GM12878 (cell line): Measurements from ENCODE around the gene RPL10A. TPM values are rescaled to one million over a fixed set of nuclear protein-coding genes. Genes with fewer than 3 reads are reported as not detected.

Source experiments
- ATAC-seq: fragments of 200-7000 bp; cut with Tn5 transposase; 3 replicates; pipeline ENCODE4 v1.9.1; 2020; ENCODE audit warnings: mild to moderate bottlenecking, moderate library complexity
- BruUV-seq: library from RNA; stranded (reverse); fragments of 400-500 nt; replicated peaks from 2 replicates; lab custom pipeline; 2021; lab: Mats Ljungman, UMichigan
- CTCF ChIA-PET: fragments of 300-600 bp; sonication (Branson Sonifier 250); formaldehyde crosslinking; extraction: SDS; loops from one replicate; lab custom pipeline; 2021; ENCODE audit warnings: inconsistent platforms; lab: Yijun Ruan, JAX
- POLR2A ChIA-PET: fragments of 350-600 bp; formaldehyde crosslinking; extraction: SDS; loops from one replicate; lab custom pipeline; 2021; ENCODE audit warnings: inconsistent platforms; lab: Charles Lee
- RAD21 ChIA-PET: fragments of 300-600 bp; sonication (Branson Sonifier 250); formaldehyde crosslinking; loops from one replicate; lab custom pipeline; 2023; ENCODE audit warnings: antibody characterized with exemption; ENCODE audit not compliant: unreplicated experiment; lab: Charles Lee
- SMC1A ChIA-PET: fragments of 300-600 bp; sonication (Branson Sonifier 250); formaldehyde crosslinking; loops from one replicate; lab custom pipeline; 2023; ENCODE audit not compliant: unreplicated experiment, uncharacterized antibody; lab: Charles Lee
- DNase-seq: peaks from one replicate; pipeline ENCODE4 v3.0.0-alpha.2; 2011; ENCODE audit warnings: low read depth, low spot score
- FAIRE-seq: peaks from 3 replicates; lab custom pipeline; 2011; peaks lifted over from hg19 to GRCh38; lab: Jason Lieb, UNC
- H2AFZ ChIP-seq: 2 replicates; pipeline ENCODE4 v1.6.0; 2011; ENCODE audit warnings: low read depth, low read length, control low read depth; ENCODE audit not compliant: control insufficient read depth
- H3K27ac ChIP-seq: 2 replicates; pipeline ENCODE4 v1.5.1; 2011; ENCODE audit warnings: control low read depth; ENCODE audit not compliant: control insufficient read depth, insufficient read depth
- H3K27me3 ChIP-seq, 2 experiments: replicated peaks in 1 of 2; 2 replicates each; pipeline versions ENCODE4 v1.6.0 to v1.6.1; 2011; ENCODE audit warnings: low read length in 1 of 2; ENCODE audit not compliant: control insufficient read depth in 2 of 2, insufficient read depth in 2 of 2
- H3K36me3 ChIP-seq, 2 experiments: 2 replicates each; pipeline ENCODE4 v1.5.1; 2011; ENCODE audit warnings: low read length in 1 of 2; ENCODE audit not compliant: control insufficient read depth in 2 of 2, insufficient read depth in 2 of 2
- H3K4me1 ChIP-seq: 2 replicates; pipeline ENCODE4 v1.6.1; 2011; ENCODE audit warnings: mild to moderate bottlenecking, low read length, moderate library complexity, mixed read lengths; ENCODE audit not compliant: control insufficient read depth, insufficient read depth
- H3K4me2 ChIP-seq: 2 replicates; pipeline ENCODE4 v1.6.0; 2011; ENCODE audit warnings: control low read depth; ENCODE audit not compliant: control insufficient read depth, insufficient read depth
- H3K4me3 ChIP-seq: fragments of 200-600 bp; sonication (generic); 2 replicates; pipeline ENCODE4 v1.5.1; 2016
- H3K79me2 ChIP-seq: 2 replicates; pipeline ENCODE4 v1.6.0; 2011; ENCODE audit warnings: low read length; ENCODE audit not compliant: control insufficient read depth, insufficient read depth
- H3K9ac ChIP-seq: 2 replicates; pipeline ENCODE4 v1.8.0; 2011; ENCODE audit warnings: low read length, control low read depth, mixed read lengths; ENCODE audit not compliant: control insufficient read depth, insufficient read depth
- H3K9me3 ChIP-seq: replicated peaks from 3 replicates; pipeline ENCODE4 v1.5.1; 2011; ENCODE audit warnings: mild to moderate bottlenecking, low read length; ENCODE audit not compliant: control insufficient read depth, insufficient read depth
- H4K20me1 ChIP-seq: 2 replicates; pipeline ENCODE4 v1.6.0; 2011; ENCODE audit not compliant: control insufficient read depth, insufficient read depth
- WGBS: methylation state at CpG from one replicate; pipeline ENCODE4 v1.1.6; 2016; ENCODE audit warnings: low lambda C conversion rate; ENCODE audit not compliant: insufficient replicate concordance, insufficient coverage; ENCODE audit errors: missing lambda C conversion rate; 5-methylcytosine and 5-hydroxymethylcytosine counted together
- in situ Hi-C: fragments of 300-500 bp; cut with MboI; formaldehyde crosslinking; loops from 9 replicates; pipeline ENCODE4 v1.14.3; 2018; ENCODE audit warnings: mixed read lengths
- intact Hi-C: fragments of 100-400 bp; cut with micrococcal nuclease; formaldehyde crosslinking; loops from one replicate; pipeline ENCODE4 v1.14.2; 2022; ENCODE audit not compliant: unreplicated experiment
- polyA plus RNA-seq, 11 experiments: library from polyadenylated mRNA; depleted of rRNA in 4 of 11; unstranded in 6 of 11; stranded (reverse) in 5 of 11; fragments of >200 nt; fragmentation: Nextera tagmentation in 4 of 11; fragmentation: Illumina TruSeq in 1 of 11; extraction: Ambion mirVana in 4 of 11; extraction: Trizol in 1 of 11; gene quantifications; 1 replicate in 1 of 11; 2 replicates in 10 of 11; pipeline versions ENCODE4 v1.2.1 to v1.2.3, GENCODE V29; 2011 to 2016; ENCODE audit warnings: inconsistent platforms in 2 of 11, missing spikeins in 2 of 11, low read depth in 1 of 11
- total RNA-seq, 4 experiments: library from RNA; depleted of rRNA in 3 of 4; stranded (reverse); fragments of >200 nt in 3 of 4; fragmentation: Illumina TruSeq in 1 of 4; extraction: Trizol in 1 of 4; gene quantifications; 2 replicates each; pipeline versions ENCODE4 v1.2.1 to v1.2.3, GENCODE V29; 2013 to 2021
- TF ChIP-seq, protein P1 (sequence below): fragments of 450-650 bp; IDR thresholded peaks from 2 replicates; pipeline ENCODE4 v1.6.1; 2017; ENCODE audit warnings: mild to moderate bottlenecking

Gene RPL10A
- total and polyA plus RNA-seq, 10 of the 15 experiments (the other 5 are each of a cell fraction or from before 2014, with no cell fraction given), result 833 to 4,029 (median 2,795) TPM

GRCh38 chr6:35465646-35466045 is 2.6 kb upstream of the RPL10A start:
- Histone ChIP-seq H3K9me3 (no peaks in the 10 kb centered on the region), H4K20me1 (peaks cover 7% of the 10 kb centered on the region; the same call in 1 of the 2 replicates), H3K27ac (no peak overlapping the region), H3K4me3 (no peak overlapping the region), H3K79me2 (peaks cover 24% of the 10 kb centered on the region), H3K9ac (no peak overlapping the region), H3K36me3 (peaks cover 3 to 8% of the 10 kb centered on the region in 2 experiments; a peak in 3 of 4 replicates), H3K4me2 (no peak overlapping the region), H2AFZ (no peak overlapping the region), H3K27me3 (no peaks in the 10 kb centered on the region), H3K4me1 (no peaks in the 10 kb centered on the region)
- ChIA-PET RAD21 (interaction anchor here (1.0 to 1.7 kb wide), 3 partner anchors 122 to 168 kb away, joined by 3 to 8 read pairs (median 4); partner anchors contain the start of gene DEF6), SMC1A (interaction anchor here (1.4 kb wide), 1 partner anchor 138 kb away, joined by 3 read pairs; no protein-coding TSS in a partner anchor), POLR2A (no interaction called here), CTCF (interaction anchor here (0.8 to 3.8 kb wide), 8 partner anchors 12 to 176 kb away, joined by 3 to 44 read pairs (median 4); partner anchors contain the start of gene PPARD)
- 96% methylated on average over 1 of the region's 1 CpG for WGBS
- TF ChIP-seq, protein P1, sequence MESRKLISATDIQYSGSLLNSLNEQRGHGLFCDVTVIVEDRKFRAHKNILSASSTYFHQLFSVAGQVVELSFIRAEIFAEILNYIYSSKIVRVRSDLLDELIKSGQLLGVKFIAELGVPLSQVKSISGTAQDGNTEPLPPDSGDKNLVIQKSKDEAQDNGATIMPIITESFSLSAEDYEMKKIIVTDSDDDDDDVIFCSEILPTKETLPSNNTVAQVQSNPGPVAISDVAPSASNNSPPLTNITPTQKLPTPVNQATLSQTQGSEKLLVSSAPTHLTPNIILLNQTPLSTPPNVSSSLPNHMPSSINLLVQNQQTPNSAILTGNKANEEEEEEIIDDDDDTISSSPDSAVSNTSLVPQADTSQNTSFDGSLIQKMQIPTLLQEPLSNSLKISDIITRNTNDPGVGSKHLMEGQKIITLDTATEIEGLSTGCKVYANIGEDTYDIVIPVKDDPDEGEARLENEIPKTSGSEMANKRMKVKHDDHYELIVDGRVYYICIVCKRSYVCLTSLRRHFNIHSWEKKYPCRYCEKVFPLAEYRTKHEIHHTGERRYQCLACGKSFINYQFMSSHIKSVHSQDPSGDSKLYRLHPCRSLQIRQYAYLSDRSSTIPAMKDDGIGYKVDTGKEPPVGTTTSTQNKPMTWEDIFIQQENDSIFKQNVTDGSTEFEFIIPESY, result no peak
- DNase-seq, result no peak
- intact Hi-C loops, result no loop called here
- FAIRE-seq, result no peak
- ATAC-seq, result no peak
- no TSS peak for BruUV-seq
- in situ Hi-C loops, result loop anchor here (5.0 kb wide), 1 partner anchor 168 kb away; the partner anchor contains the start of gene DEF6
